ENCODE measurements around the gene CTSA.

The CTSA gene

GRCh38 chr20:45917790-45918141 is 26.6 kb downstream of the CTSA start:
- H3K9me3 ChIP-seq (ENCODE audit: severe bottlenecking): no peaks in the 10 kb centered on the region
- H3K27me3 ChIP-seq (ENCODE audit: insufficient read depth, poor library complexity, severe bottlenecking): no peaks in the 10 kb centered on the region
- DNase-seq (ENCODE audit: low spot score) (no peak), ATAC-seq (ENCODE audit: low read depth) (no peak)
- no peak overlapping the region for H3K4me3 ChIP-seq (ENCODE audit: severe bottlenecking)
- no peak overlapping the region for H3K27ac ChIP-seq (ENCODE audit: poor library complexity, severe bottlenecking)
- H3K4me1 ChIP-seq (ENCODE audit: insufficient read depth, poor library complexity, severe bottlenecking): no peaks in the 10 kb centered on the region
- TF ChIP-seq, protein P1, sequence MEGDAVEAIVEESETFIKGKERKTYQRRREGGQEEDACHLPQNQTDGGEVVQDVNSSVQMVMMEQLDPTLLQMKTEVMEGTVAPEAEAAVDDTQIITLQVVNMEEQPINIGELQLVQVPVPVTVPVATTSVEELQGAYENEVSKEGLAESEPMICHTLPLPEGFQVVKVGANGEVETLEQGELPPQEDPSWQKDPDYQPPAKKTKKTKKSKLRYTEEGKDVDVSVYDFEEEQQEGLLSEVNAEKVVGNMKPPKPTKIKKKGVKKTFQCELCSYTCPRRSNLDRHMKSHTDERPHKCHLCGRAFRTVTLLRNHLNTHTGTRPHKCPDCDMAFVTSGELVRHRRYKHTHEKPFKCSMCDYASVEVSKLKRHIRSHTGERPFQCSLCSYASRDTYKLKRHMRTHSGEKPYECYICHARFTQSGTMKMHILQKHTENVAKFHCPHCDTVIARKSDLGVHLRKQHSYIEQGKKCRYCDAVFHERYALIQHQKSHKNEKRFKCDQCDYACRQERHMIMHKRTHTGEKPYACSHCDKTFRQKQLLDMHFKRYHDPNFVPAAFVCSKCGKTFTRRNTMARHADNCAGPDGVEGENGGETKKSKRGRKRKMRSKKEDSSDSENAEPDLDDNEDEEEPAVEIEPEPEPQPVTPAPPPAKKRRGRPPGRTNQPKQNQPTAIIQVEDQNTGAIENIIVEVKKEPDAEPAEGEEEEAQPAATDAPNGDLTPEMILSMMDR (IDR thresholded peaks at IDR 0.05; ENCODE audit: poor library complexity, severe bottlenecking): no peak
- H3K36me3 ChIP-seq (ENCODE audit: low read depth): no peaks in the 10 kb centered on the region

- Histone ChIP-seq H3K9me3 (ENCODE audit: severe bottlenecking) (no peaks in the 10 kb centered on the region), H3K27me3 (ENCODE audit: insufficient read depth, poor library complexity, severe bottlenecking) (no peaks in the 10 kb centered on the region), H3K27ac (ENCODE audit: poor library complexity, severe bottlenecking) (no peak overlapping the region), H3K4me3 (ENCODE audit: severe bottlenecking) (no peak overlapping the region), H3K36me3 (ENCODE audit: low read depth) (no peaks in the 10 kb centered on the region), H3K4me1 (ENCODE audit: insufficient read depth, poor library complexity, severe bottlenecking) (no peaks in the 10 kb centered on the region)
- DNase-seq (ENCODE audit: low spot score) (no peak), ATAC-seq (ENCODE audit: low read depth) (no peak)
- TF ChIP-seq, protein P1 (IDR thresholded peaks at IDR 0.05; ENCODE audit: poor library complexity, severe bottlenecking): no peak
Measured at GRCh38 chr20:45918182-45918737, 27.1 kb downstream of the CTSA start.

DNA sequence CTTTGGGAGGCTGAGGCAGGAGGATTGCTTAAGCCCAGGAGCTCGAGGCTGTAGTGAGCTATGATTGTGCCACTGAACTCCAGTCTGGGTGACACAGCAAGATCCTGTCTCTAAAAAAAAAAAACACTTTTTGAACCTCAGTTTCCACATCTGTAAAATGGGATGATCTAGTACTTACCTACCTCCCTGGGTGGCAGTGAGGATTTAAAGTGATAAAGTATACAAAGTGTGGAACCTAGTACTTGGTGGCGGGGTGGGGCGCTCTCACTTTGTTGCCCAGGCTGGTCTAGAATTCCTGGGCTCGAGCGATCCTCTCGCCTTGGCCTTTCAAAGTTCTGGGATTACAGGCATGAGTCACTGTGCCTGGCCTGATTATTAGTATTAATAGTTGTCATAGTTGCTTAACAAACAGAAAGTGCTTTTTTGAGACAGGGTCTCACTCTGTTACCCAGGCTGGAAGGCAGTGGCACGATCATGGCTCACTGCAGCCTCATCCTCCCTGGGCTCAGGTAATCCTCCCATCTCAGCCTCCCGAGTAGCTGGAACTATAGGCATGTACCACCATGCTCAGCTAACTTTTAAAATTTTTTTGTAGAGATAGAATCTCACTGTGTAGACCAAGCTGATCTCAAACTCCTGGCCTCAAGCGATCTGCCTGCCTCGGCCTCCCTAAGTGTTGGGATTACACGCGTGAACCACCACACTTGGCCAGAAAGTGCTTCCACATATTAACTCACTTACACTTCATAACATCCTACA is 27.8 kb downstream of the CTSA start:
- TF ChIP-seq, protein P1 (IDR thresholded peaks at IDR 0.05; ENCODE audit: poor library complexity, severe bottlenecking): no peak
- no peaks in the 10 kb centered on the region for H3K27me3 ChIP-seq (ENCODE audit: insufficient read depth, poor library complexity, severe bottlenecking)
- H3K9me3 ChIP-seq (ENCODE audit: severe bottlenecking): no peaks in the 10 kb centered on the region
- H3K27ac ChIP-seq (ENCODE audit: poor library complexity, severe bottlenecking): no peak overlapping the region
- H3K36me3 ChIP-seq (ENCODE audit: low read depth): no peaks in the 10 kb centered on the region
- H3K4me3 ChIP-seq (ENCODE audit: severe bottlenecking): no peak overlapping the region
- ATAC-seq (ENCODE audit: low read depth): no peak
- H3K4me1 ChIP-seq (ENCODE audit: insufficient read depth, poor library complexity, severe bottlenecking): no peaks in the 10 kb centered on the region
- DNase-seq (ENCODE audit: low spot score): no peak

DNA sequence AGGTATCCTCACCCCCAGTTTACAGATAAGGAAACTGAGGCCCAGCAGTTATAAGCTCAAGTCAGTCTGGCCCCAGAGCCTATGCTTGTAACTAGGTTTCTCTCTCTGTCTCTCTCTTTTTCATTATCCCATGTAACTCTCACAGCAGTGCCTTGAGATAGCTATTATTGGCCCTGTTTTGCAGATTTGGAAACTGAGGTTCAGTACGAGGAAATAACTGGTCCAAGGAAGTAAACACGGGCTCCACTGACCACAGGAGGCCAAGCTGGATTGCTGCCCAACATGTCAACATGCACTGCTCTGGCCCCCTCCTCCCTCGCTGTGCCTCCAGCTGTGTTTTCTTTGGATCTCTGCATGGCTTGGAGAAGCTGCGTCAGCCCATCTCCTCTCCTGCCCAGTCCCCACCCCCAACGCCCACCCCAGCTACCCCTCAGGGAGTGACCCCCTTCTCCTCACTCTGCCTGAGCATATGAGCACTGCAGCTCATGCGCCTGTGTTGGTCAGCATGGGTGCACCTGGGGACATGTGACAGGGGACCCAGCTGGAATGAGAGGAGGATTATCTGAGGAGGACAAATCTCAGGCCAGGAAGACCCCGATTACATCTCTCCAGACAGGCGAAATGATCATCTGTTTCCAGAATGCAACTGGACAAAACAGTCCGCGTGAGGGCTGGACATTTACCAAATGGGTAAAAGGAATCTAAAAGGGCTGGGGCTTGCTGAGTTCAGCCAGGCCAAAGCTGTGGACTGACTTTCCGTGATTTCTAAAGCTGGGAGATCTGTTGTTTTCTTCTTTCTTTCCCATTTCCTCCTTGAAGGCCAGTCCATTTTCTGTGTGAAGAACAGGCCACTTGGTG is 28.6 kb downstream of the CTSA start:
- TF ChIP-seq, protein P1 (IDR thresholded peaks at IDR 0.05; ENCODE audit: poor library complexity, severe bottlenecking): no peak
- Histone ChIP-seq H3K9me3 (ENCODE audit: severe bottlenecking) (no peaks in the 10 kb centered on the region), H3K27ac (ENCODE audit: poor library complexity, severe bottlenecking) (no peak overlapping the region), H3K4me3 (ENCODE audit: severe bottlenecking) (no peak overlapping the region), H3K36me3 (ENCODE audit: low read depth) (no peaks in the 10 kb centered on the region), H3K4me1 (ENCODE audit: insufficient read depth, poor library complexity, severe bottlenecking) (no peaks in the 10 kb centered on the region), H3K27me3 (ENCODE audit: insufficient read depth, poor library complexity, severe bottlenecking) (no peaks in the 10 kb centered on the region)
- DNase-seq (ENCODE audit: low spot score) (no peak), ATAC-seq (ENCODE audit: low read depth) (no peak)
